IMR-90 (cell line): Measurements from ENCODE around the gene NXT2. TPM values are rescaled to one million over a fixed set of nuclear protein-coding genes. Genes with fewer than 3 reads are reported as not detected.

Experiments
- ATAC-seq: fragments of 200-7000 bp; cut with Tn5 transposase; 2 replicates; pipeline ENCODE4 v1.9.1; 2020; ENCODE audit warnings: low read depth, mild to moderate bottlenecking, moderate library complexity
- BruUV-seq: library from RNA; stranded (reverse); fragments of 400-500 nt; replicated peaks from 2 replicates; lab custom pipeline; 2021; lab: Mats Ljungman, UMichigan
- CTCF ChIA-PET: fragments of 300-600 bp; formaldehyde crosslinking; extraction: SDS; loops from one replicate; lab custom pipeline; 2021; ENCODE audit warnings: antibody characterized with exemption; lab: Yijun Ruan, JAX
- POLR2A ChIA-PET: fragments of 300-600 bp; sonication (Branson Sonifier 250); formaldehyde crosslinking; loops from one replicate; lab custom pipeline; 2022; ENCODE audit warnings: antibody characterized with exemption; ENCODE audit not compliant: unreplicated experiment; lab: Charles Lee
- DNase-seq: peaks from one replicate; pipeline ENCODE4 v3.0.0; 2013
- H2AFZ ChIP-seq: replicated peaks from 2 replicates; pipeline ENCODE3; 2013; ENCODE audit warnings: low read length, mild to moderate bottlenecking; ENCODE audit not compliant: poor library complexity
- H2AK5ac ChIP-seq: 2 replicates; pipeline ENCODE4 v1.6.1; 2013; ENCODE audit warnings: low read depth, low read length, inconsistent platforms
- H2AK9ac ChIP-seq: replicated peaks from 2 replicates; pipeline ENCODE3; 2013; ENCODE audit warnings: mild to moderate bottlenecking, low read depth, low read length, moderate library complexity; ENCODE audit not compliant: poor library complexity
- H2BK120ac ChIP-seq: 2 replicates; pipeline ENCODE4 v1.6.1; 2013; ENCODE audit warnings: low read depth, low read length, inconsistent platforms
- H2BK15ac ChIP-seq: 3 replicates; pipeline ENCODE4 v1.6.1; 2013; ENCODE audit warnings: low read depth, low read length, inconsistent platforms
- H2BK20ac ChIP-seq: 2 replicates; pipeline ENCODE4 v1.6.1; 2013; ENCODE audit warnings: low read depth, mild to moderate bottlenecking, inconsistent platforms, low read length, moderate library complexity
- H2BK5ac ChIP-seq: 2 replicates; pipeline ENCODE4 v1.6.1; 2013; ENCODE audit warnings: mild to moderate bottlenecking, low read depth, low read length, inconsistent platforms; ENCODE audit not compliant: poor library complexity, severe bottlenecking
- H3K14ac ChIP-seq: replicated peaks from 2 replicates; pipeline ENCODE4 v1.6.1; 2013; ENCODE audit warnings: low read depth, low read length, inconsistent platforms
- H3K18ac ChIP-seq: 2 replicates; pipeline ENCODE4 v1.6.1; 2013; ENCODE audit warnings: low read depth, low read length, control low read depth
- H3K23ac ChIP-seq: 2 replicates; pipeline ENCODE4 v1.6.1; 2013; ENCODE audit warnings: low read depth, low read length, inconsistent platforms
- H3K27ac ChIP-seq: 2 replicates; pipeline ENCODE4 v1.5.1; 2013; ENCODE audit warnings: mild to moderate bottlenecking, control low read depth, low read length; ENCODE audit not compliant: insufficient read depth
- H3K27me3 ChIP-seq: 2 replicates; pipeline ENCODE4 v1.6.1; 2013; ENCODE audit warnings: low read length; ENCODE audit not compliant: control insufficient read depth, insufficient read depth
- H3K36me3 ChIP-seq: 2 replicates; pipeline ENCODE4 v1.6.1; 2013; ENCODE audit warnings: low read length, mixed read lengths; ENCODE audit not compliant: control insufficient read depth, insufficient read depth
- H3K4ac ChIP-seq: 2 replicates; pipeline ENCODE4 v1.6.1; 2013; ENCODE audit warnings: low read depth, low read length, inconsistent platforms
- H3K4me1 ChIP-seq: 2 replicates; pipeline ENCODE4 v1.6.1; 2013; ENCODE audit warnings: low read length, mixed read lengths; ENCODE audit not compliant: control insufficient read depth, insufficient read depth
- H3K4me2 ChIP-seq: 2 replicates; pipeline ENCODE4 v1.6.1; 2013; ENCODE audit warnings: low read depth, mild to moderate bottlenecking, control low read depth, low read length, moderate library complexity
- H3K4me3 ChIP-seq: 2 replicates; pipeline ENCODE4 v1.5.1; 2013; ENCODE audit warnings: low read depth, mild to moderate bottlenecking, control low read depth, low read length, moderate library complexity; ENCODE audit not compliant: insufficient read depth
- H3K56ac ChIP-seq: 2 replicates; pipeline ENCODE4 v1.6.1; 2013; ENCODE audit warnings: low read length, inconsistent platforms; ENCODE audit not compliant: insufficient read depth; ENCODE audit errors: extremely low read depth
- H3K79me1 ChIP-seq, 2 experiments: 2 replicates each; pipeline ENCODE4 v1.6.1; 2013; ENCODE audit warnings: low read length in 2 of 2, inconsistent platforms in 1 of 2, low read depth in 1 of 2
- H3K9ac ChIP-seq: 2 replicates; pipeline ENCODE4 v1.6.1; 2013; ENCODE audit warnings: low read depth, low read length, control low read depth
- H3K9me1 ChIP-seq: 2 replicates; pipeline ENCODE4 v1.6.1; 2013; ENCODE audit warnings: low read length, inconsistent platforms; ENCODE audit not compliant: insufficient read depth
- H3K9me3 ChIP-seq: 2 replicates; pipeline ENCODE4 v1.6.1; 2013; ENCODE audit warnings: low read length; ENCODE audit not compliant: control insufficient read depth, insufficient read depth
- H4K20me1 ChIP-seq: 2 replicates; pipeline ENCODE4 v1.6.1; 2013; ENCODE audit warnings: low read length, inconsistent platforms; ENCODE audit not compliant: insufficient read depth
- H4K5ac ChIP-seq: 2 replicates; pipeline ENCODE4 v1.6.1; 2013; ENCODE audit warnings: mild to moderate bottlenecking, low read depth, low read length, control low read depth
- H4K8ac ChIP-seq, 2 experiments: 2 replicates each; pipeline ENCODE4 v1.6.1; 2013; ENCODE audit warnings: low read depth in 2 of 2, low read length in 2 of 2, control low read depth in 1 of 2, inconsistent platforms in 1 of 2
- H4K91ac ChIP-seq: 2 replicates; pipeline ENCODE4 v1.6.1; 2013; ENCODE audit warnings: low read depth, low read length, inconsistent platforms; ENCODE audit not compliant: insufficient read depth
- MXI1 ChIP-seq: IDR thresholded peaks from 2 replicates; pipeline ENCODE4 v1.6.1; 2012; ENCODE audit warnings: low read depth, mild to moderate bottlenecking, low read length, moderate library complexity, borderline replicate concordance
- RFX5 ChIP-seq: IDR thresholded peaks from 2 replicates; pipeline ENCODE4 v1.8.0; 2012; ENCODE audit warnings: low read depth, mild to moderate bottlenecking, low read length, moderate library complexity
- WGBS, 2 experiments: methylation state at CpG; one replicate each; pipeline versions ENCODE4 v1.1.5 to v1.1.7; 2013; ENCODE audit warnings: missing lambda C conversion rate in 2 of 2; ENCODE audit not compliant: insufficient read length in 1 of 2; ENCODE audit errors: extremely low coverage in 2 of 2; 5-methylcytosine and 5-hydroxymethylcytosine counted together
- dilution Hi-C: fragments of 300-500 bp; cut with HindIII; formaldehyde crosslinking; loops from one replicate; pipeline ENCODE4 v1.14.3; 2018; ENCODE audit warnings: low sequenced_read_pairs; ENCODE audit not compliant: unreplicated experiment
- in situ Hi-C: fragments of 300-500 bp; cut with MboI; formaldehyde crosslinking; loops from 3 replicates; pipeline ENCODE4 v1.14.3; 2019; ENCODE audit warnings: low sequenced_read_pairs, inconsistent platforms, mixed read lengths
- intact Hi-C: fragments of 100-400 bp; cut with micrococcal nuclease; formaldehyde crosslinking; loops from 2 replicates; pipeline ENCODE4 v1.10.0; 2022
- polyA plus RNA-seq, 3 experiments: library from polyadenylated mRNA; depleted of rRNA; stranded (reverse); fragments of >200 nt; gene quantifications; 2 replicates each; pipeline ENCODE4 v1.2.3, GENCODE V29; 2012; ENCODE audit warnings: low replicate concordance in 1 of 3
- total RNA-seq: library from RNA; depleted of rRNA; stranded (reverse); fragments of >200 nt; gene quantifications from 2 replicates; pipeline ENCODE4 v1.2.3, GENCODE V29; 2012

Gene NXT2
- total and polyA plus RNA-seq, 2 of the 4 experiments (the other 2 are of a cell fraction) = 3.6 to 8.1 TPM

- Histone ChIP-seq H3K56ac (no peak overlapping the region), H3K4ac (no peak overlapping the region), H4K5ac (no peak overlapping the region), H3K27me3 (no peaks in the 10 kb centered on the region), H4K20me1 (no peaks in the 10 kb centered on the region), H3K4me2 (no peak overlapping the region), H3K9me3 (no peaks in the 10 kb centered on the region), H3K9me1 (no peaks in the 10 kb centered on the region), H2BK5ac (no peak overlapping the region), H2BK120ac (no peak overlapping the region), H3K18ac (no peak overlapping the region), H3K4me3 (no peak overlapping the region), H3K36me3 (no peaks in the 10 kb centered on the region), H4K91ac (no peak overlapping the region), H4K8ac (no peak overlapping the region), H3K4me1 (no peaks in the 10 kb centered on the region), H2BK20ac (no peak overlapping the region), H3K27ac (no peak overlapping the region), H2AFZ (no peak overlapping the region), H2AK5ac (no peak overlapping the region), H3K14ac (no peak overlapping the region), H2AK9ac (no peak overlapping the region), H2BK15ac (no peak overlapping the region), H3K9ac (no peak overlapping the region), H3K79me1 (no peaks in the 10 kb centered on the region), H3K23ac (no peak overlapping the region)
- no peak for DNase-seq
- no TSS peak for BruUV-seq
- CTCF ChIA-PET = interaction anchor here (0.6 kb wide), 1 partner anchor 140 kb away, joined by 3 read pairs; no protein-coding TSS in a partner anchor
- ATAC-seq = no peak
- in situ Hi-C loops (no loop called here), dilution Hi-C loops (no loop called here), intact Hi-C loops (no loop called here)
- no peak for TF ChIP-seq RFX5
- TF ChIP-seq MXI1 = no peak
- no CpG with 5 or more reads among the region's 1 CpG for WGBS, 2 experiments
- POLR2A ChIA-PET = no interaction called here
Observed at GRCh38 chrX:109519001-109519400, 17.6 kb upstream of the NXT2 start.
